ENCODE measurements around the gene BMP2K. TPM values are rescaled to one million over a fixed set of nuclear protein-coding genes. Genes with fewer than 3 reads are reported as not detected.
"Not testable (repeated sequence)": the region's sequence is repeated elsewhere in the genome, so short reads cannot be mapped to it uniquely, and the experiment has no call there.

The BMP2K gene
- total and polyA plus RNA-seq, 4 donors = 7.1 to 75.4 (median 23.5) TPM

- DNase-seq; H3K27ac ChIP-seq (ENCODE audit: low read depth in 1 of 2, low read length in 2 of 2); ATAC-seq (ENCODE audit: low FRiP score); H3K27me3 ChIP-seq (ENCODE audit: control insufficient read depth in 1 of 2, insufficient read depth in 2 of 2, low read length in 1 of 2); H3K9me3 ChIP-seq (ENCODE audit: control insufficient read depth, low read length); H3K4me3 ChIP-seq (ENCODE audit: low read length in 2 of 2); H3K36me3 ChIP-seq (ENCODE audit: control insufficient read depth in 1 of 2, insufficient read depth in 2 of 2, low read length in 1 of 2); H3K4me1 ChIP-seq (ENCODE audit: control insufficient read depth in 1 of 2, insufficient read depth in 2 of 2, low read length in 2 of 2); intact Hi-C loops (cut with DNase I): not testable (repeated sequence)
- 91 to 95% methylated on average over 4 of the region's 5 CpGs for WGBS, 2 donors
These were observed 19.7 kb downstream of the BMP2K start for GRCh38 chr4:78795594-78796416.

GRCh38 chr4:78796526-78796925 lies 20.4 kb downstream of the BMP2K start:
- Histone ChIP-seq H3K36me3 (ENCODE audit: control insufficient read depth in 1 of 2, insufficient read depth in 2 of 2, low read length in 1 of 2) (no peaks in the 10 kb centered on the region), H3K4me1 (ENCODE audit: control insufficient read depth in 1 of 2, insufficient read depth in 2 of 2, low read length in 2 of 2) (peaks cover 0 to 3% of the 10 kb centered on the region in 2 donors), H3K9me3 (ENCODE audit: control insufficient read depth, low read length) (no peaks in the 10 kb centered on the region), H3K27ac (ENCODE audit: low read depth in 1 of 2, low read length in 2 of 2) (no peak overlapping the region), H3K27me3 (ENCODE audit: control insufficient read depth in 1 of 2, insufficient read depth in 2 of 2, low read length in 1 of 2) (no peaks in the 10 kb centered on the region), H3K4me3 (ENCODE audit: low read length in 2 of 2) (no peak overlapping the region)
- 95 to 96% methylated on average over 2 of the region's 2 CpGs for WGBS, 2 donors
- ATAC-seq (ENCODE audit: low FRiP score) (no peak), DNase-seq (no peak)
- intact Hi-C loops (cut with DNase I) = no loop called here

DNA sequence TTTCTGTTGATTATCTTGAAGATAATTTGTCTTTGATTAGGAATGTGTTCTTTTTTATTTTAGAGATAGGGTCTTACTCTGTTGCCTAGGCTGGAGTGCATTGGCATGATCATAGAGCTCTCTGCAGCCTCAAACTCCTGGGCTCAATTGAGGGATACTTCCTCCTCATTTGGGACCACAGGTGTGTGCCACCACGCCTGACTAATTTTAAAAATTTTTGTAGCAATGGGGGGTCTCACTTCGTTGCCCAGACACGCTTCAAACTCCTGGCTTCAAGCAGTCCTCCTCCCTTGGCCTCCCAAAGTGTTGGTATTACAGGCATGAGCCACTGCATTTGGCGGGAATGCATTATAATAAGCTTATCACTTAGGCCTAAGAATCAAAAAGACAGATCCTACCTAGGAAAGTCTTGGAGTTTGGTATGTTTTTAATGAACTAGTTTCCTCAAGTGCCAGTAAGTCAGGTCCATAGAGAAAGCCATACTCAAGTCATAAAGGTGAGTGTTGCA lies 21.7 kb downstream of the BMP2K start:
- Histone ChIP-seq H3K27me3 (ENCODE audit: control insufficient read depth in 1 of 2, insufficient read depth in 2 of 2, low read length in 1 of 2) (no peaks in the 10 kb centered on the region), H3K27ac (ENCODE audit: low read depth in 1 of 2, low read length in 2 of 2) (no peak overlapping the region), H3K4me1 (ENCODE audit: control insufficient read depth in 1 of 2, insufficient read depth in 2 of 2, low read length in 2 of 2) (peaks cover 0 to 3% of the 10 kb centered on the region in 2 donors), H3K36me3 (ENCODE audit: control insufficient read depth in 1 of 2, insufficient read depth in 2 of 2, low read length in 1 of 2) (no peaks in the 10 kb centered on the region), H3K9me3 (ENCODE audit: control insufficient read depth, low read length) (no peaks in the 10 kb centered on the region), H3K4me3 (ENCODE audit: low read length in 2 of 2) (no peak overlapping the region)
- intact Hi-C loops (cut with DNase I) = no loop called here
- 92 to 95% methylated on average over 4 of the region's 4 CpGs for WGBS, 2 donors
- DNase-seq (no peak), ATAC-seq (ENCODE audit: low FRiP score) (no peak)

GRCh38 chr4:78799551-78800495 lies 23.7 kb downstream of the BMP2K start:
- DNase-seq = no peak
- Histone ChIP-seq H3K27ac (ENCODE audit: low read depth in 1 of 2, low read length in 2 of 2) (no peak overlapping the region), H3K4me3 (ENCODE audit: low read length in 2 of 2) (no peak overlapping the region), H3K4me1 (ENCODE audit: control insufficient read depth in 1 of 2, insufficient read depth in 2 of 2, low read length in 2 of 2) (peaks cover 0 to 3% of the 10 kb centered on the region in 2 donors), H3K9me3 (ENCODE audit: control insufficient read depth, low read length) (no peaks in the 10 kb centered on the region), H3K27me3 (ENCODE audit: control insufficient read depth in 1 of 2, insufficient read depth in 2 of 2, low read length in 1 of 2) (no peaks in the 10 kb centered on the region), H3K36me3 (ENCODE audit: control insufficient read depth in 1 of 2, insufficient read depth in 2 of 2, low read length in 1 of 2) (no peaks in the 10 kb centered on the region)
- 96 to 97% methylated on average over 5 of the region's 5 CpGs for WGBS, 2 donors
- intact Hi-C loops (cut with DNase I) = no loop called here
- ATAC-seq (ENCODE audit: low FRiP score) = no peak

GRCh38 chr4:78800965-78801364 lies 24.8 kb downstream of the BMP2K start:
- DNase-seq (no peak), ATAC-seq (ENCODE audit: low FRiP score) (no peak)
- H3K27ac ChIP-seq (ENCODE audit: low read depth in 1 of 2, low read length in 2 of 2) = no peak overlapping the region
- peaks cover 0 to 3% of the 10 kb centered on the region in 2 donors for H3K4me1 ChIP-seq (ENCODE audit: control insufficient read depth in 1 of 2, insufficient read depth in 2 of 2, low read length in 2 of 2)
- H3K4me3 ChIP-seq (ENCODE audit: low read length in 2 of 2) = no peak overlapping the region
- no peaks in the 10 kb centered on the region for H3K27me3 ChIP-seq (ENCODE audit: control insufficient read depth in 1 of 2, insufficient read depth in 2 of 2, low read length in 1 of 2)
- no peaks in the 10 kb centered on the region for H3K9me3 ChIP-seq (ENCODE audit: control insufficient read depth, low read length)
- intact Hi-C loops (cut with DNase I) = no loop called here
- no peaks in the 10 kb centered on the region for H3K36me3 ChIP-seq (ENCODE audit: control insufficient read depth in 1 of 2, insufficient read depth in 2 of 2, low read length in 1 of 2)

GRCh38 chr4:78803983-78804382 lies 27.8 kb downstream of the BMP2K start:
- no peak overlapping the region for H3K4me3 ChIP-seq (ENCODE audit: low read length in 2 of 2)
- DNase-seq = no peak
- WGBS, 2 donors = 97 to 98% methylated on average over 1 of the region's 1 CpG
- no peak overlapping the region for H3K27ac ChIP-seq (ENCODE audit: low read depth in 1 of 2, low read length in 2 of 2)
- ATAC-seq (ENCODE audit: low FRiP score) = no peak
- no peaks in the 10 kb centered on the region for H3K36me3 ChIP-seq (ENCODE audit: control insufficient read depth in 1 of 2, insufficient read depth in 2 of 2, low read length in 1 of 2)
- H3K9me3 ChIP-seq (ENCODE audit: control insufficient read depth, low read length) = no peaks in the 10 kb centered on the region
- peaks cover 0 to 3% of the 10 kb centered on the region in 2 donors for H3K4me1 ChIP-seq (ENCODE audit: control insufficient read depth in 1 of 2, insufficient read depth in 2 of 2, low read length in 2 of 2)
- intact Hi-C loops (cut with DNase I) = no loop called here
- no peaks in the 10 kb centered on the region for H3K27me3 ChIP-seq (ENCODE audit: control insufficient read depth in 1 of 2, insufficient read depth in 2 of 2, low read length in 1 of 2)

DNA sequence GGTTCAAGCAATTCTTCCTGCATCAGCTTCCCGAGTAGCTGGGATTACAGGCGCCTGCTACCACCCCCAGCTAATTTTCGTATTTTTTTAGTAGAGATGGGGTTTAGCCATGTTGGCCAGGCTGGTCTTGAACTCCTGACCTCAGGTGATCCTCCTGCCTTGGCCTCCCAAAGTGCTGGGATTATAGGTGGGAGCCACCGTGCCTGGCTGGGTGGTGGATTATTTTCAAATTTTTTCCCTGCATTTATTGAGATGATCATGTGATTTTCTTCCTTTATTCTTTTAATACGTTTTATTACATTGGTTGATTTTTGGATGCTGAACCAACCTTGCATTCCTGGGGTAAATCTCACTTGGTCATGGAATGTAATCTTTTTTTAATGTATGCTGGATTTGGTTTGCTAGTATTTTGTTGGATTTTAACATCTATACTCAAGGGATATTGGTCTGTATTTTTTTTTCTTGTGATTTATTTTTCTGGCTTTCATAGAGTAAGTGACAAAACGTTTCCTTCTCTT lies 30.9 kb downstream of the BMP2K start:
- Histone ChIP-seq H3K4me1 (ENCODE audit: control insufficient read depth in 1 of 2, insufficient read depth in 2 of 2, low read length in 2 of 2) (peaks cover 0 to 3% of the 10 kb centered on the region in 2 donors), H3K27ac (ENCODE audit: low read depth in 1 of 2, low read length in 2 of 2) (no peak overlapping the region), H3K27me3 (ENCODE audit: control insufficient read depth in 1 of 2, insufficient read depth in 2 of 2, low read length in 1 of 2) (no peaks in the 10 kb centered on the region), H3K36me3 (ENCODE audit: control insufficient read depth in 1 of 2, insufficient read depth in 2 of 2, low read length in 1 of 2) (no peaks in the 10 kb centered on the region), H3K4me3 (ENCODE audit: low read length in 2 of 2) (no peak overlapping the region), H3K9me3 (ENCODE audit: control insufficient read depth, low read length) (no peaks in the 10 kb centered on the region)
- intact Hi-C loops (cut with DNase I) = no loop called here
- ATAC-seq (ENCODE audit: low FRiP score) = no peak
- 86 to 88% methylated on average over 6 of the region's 6 CpGs for WGBS, 2 donors
- DNase-seq = no peak

DNA sequence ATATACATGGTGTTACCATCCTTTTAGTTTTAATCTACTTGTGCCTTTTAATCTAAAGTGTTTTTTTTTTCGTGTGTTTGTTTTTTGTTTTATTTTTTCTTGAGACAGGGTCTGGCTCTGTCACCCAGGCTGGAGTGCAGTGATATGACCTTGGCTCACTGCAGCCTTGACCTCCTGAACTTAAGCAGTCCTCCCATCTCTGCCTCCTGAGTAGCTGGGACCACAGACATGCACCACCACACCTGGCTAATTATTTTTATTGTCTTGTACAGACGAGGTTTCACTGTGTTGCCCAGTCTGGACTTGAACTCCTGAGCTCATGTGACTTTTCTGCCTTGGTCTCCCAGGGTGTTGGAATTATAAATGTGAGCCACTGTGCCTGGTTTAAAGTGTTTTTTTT lies 33.1 kb downstream of the BMP2K start:
- 83 to 84% methylated on average over 2 of the region's 2 CpGs for WGBS, 2 donors
- intact Hi-C loops (cut with DNase I) = no loop called here
- DNase-seq = no peak
- Histone ChIP-seq H3K4me3 (ENCODE audit: low read length in 2 of 2) (no peak overlapping the region), H3K27me3 (ENCODE audit: control insufficient read depth in 1 of 2, insufficient read depth in 2 of 2, low read length in 1 of 2) (no peaks in the 10 kb centered on the region), H3K4me1 (ENCODE audit: control insufficient read depth in 1 of 2, insufficient read depth in 2 of 2, low read length in 2 of 2) (peaks cover 0 to 3% of the 10 kb centered on the region in 2 donors), H3K27ac (ENCODE audit: low read depth in 1 of 2, low read length in 2 of 2) (no peak overlapping the region), H3K9me3 (ENCODE audit: control insufficient read depth, low read length) (no peaks in the 10 kb centered on the region), H3K36me3 (ENCODE audit: control insufficient read depth in 1 of 2, insufficient read depth in 2 of 2, low read length in 1 of 2) (no peaks in the 10 kb centered on the region)
- ATAC-seq (ENCODE audit: low FRiP score) = no peak
